Esophagus squamous epithelium (tissue), 4 donors: Measurements from ENCODE around the gene MBNL2.

ENCODE experiments used
- POLR2A ChIP-seq, 4 donors: fragments of 450-650 bp; IDR thresholded peaks; one replicate each; pipeline ENCODE4 v1.6.1; 2017; ENCODE audit warnings: antibody characterized with exemption in 4 of 4, mild to moderate bottlenecking in 4 of 4, moderate library complexity in 3 of 4
- TF ChIP-seq, protein P1 (sequence below), 6 experiments: fragments of 450-650 bp in 4 of 6; fragments of 200-600 bp in 2 of 6; sonication (generic) in 2 of 6; IDR thresholded peaks; one replicate each; pipeline ENCODE4 v1.5.1; 2016 to 2019; ENCODE audit warnings: antibody characterized with exemption in 6 of 6, mild to moderate bottlenecking in 4 of 6, moderate library complexity in 4 of 6

- TF ChIP-seq POLR2A (IDR thresholded peaks at IDR 0.05): no peak
- TF ChIP-seq, protein P1, sequence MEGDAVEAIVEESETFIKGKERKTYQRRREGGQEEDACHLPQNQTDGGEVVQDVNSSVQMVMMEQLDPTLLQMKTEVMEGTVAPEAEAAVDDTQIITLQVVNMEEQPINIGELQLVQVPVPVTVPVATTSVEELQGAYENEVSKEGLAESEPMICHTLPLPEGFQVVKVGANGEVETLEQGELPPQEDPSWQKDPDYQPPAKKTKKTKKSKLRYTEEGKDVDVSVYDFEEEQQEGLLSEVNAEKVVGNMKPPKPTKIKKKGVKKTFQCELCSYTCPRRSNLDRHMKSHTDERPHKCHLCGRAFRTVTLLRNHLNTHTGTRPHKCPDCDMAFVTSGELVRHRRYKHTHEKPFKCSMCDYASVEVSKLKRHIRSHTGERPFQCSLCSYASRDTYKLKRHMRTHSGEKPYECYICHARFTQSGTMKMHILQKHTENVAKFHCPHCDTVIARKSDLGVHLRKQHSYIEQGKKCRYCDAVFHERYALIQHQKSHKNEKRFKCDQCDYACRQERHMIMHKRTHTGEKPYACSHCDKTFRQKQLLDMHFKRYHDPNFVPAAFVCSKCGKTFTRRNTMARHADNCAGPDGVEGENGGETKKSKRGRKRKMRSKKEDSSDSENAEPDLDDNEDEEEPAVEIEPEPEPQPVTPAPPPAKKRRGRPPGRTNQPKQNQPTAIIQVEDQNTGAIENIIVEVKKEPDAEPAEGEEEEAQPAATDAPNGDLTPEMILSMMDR (IDR thresholded peaks at IDR 0.05): no peak
These were observed 31.0 kb upstream of the MBNL2 start for GRCh38 chr13:97191142-97191541.
